IMR-90 (cell line): Measurements from ENCODE around the gene CCNA2. TPM values are rescaled to one million over a fixed set of nuclear protein-coding genes. Genes with fewer than 3 reads are reported as not detected.
A peak's percentile ranks its signal among the peaks of the same experiment; 100 is the strongest.

Source experiments
- ATAC-seq: fragments of 200-7000 bp; cut with Tn5 transposase; 2 replicates; pipeline ENCODE4 v1.9.1; 2020; ENCODE audit warnings: low read depth, mild to moderate bottlenecking, moderate library complexity
- BruUV-seq: library from RNA; stranded (reverse); fragments of 400-500 nt; replicated peaks from 2 replicates; lab custom pipeline; 2021; lab: Mats Ljungman, UMichigan
- CTCF ChIA-PET: fragments of 300-600 bp; formaldehyde crosslinking; extraction: SDS; loops from one replicate; lab custom pipeline; 2021; ENCODE audit warnings: antibody characterized with exemption; lab: Yijun Ruan, JAX
- POLR2A ChIA-PET: fragments of 300-600 bp; sonication (Branson Sonifier 250); formaldehyde crosslinking; loops from one replicate; lab custom pipeline; 2022; ENCODE audit warnings: antibody characterized with exemption; ENCODE audit not compliant: unreplicated experiment; lab: Charles Lee
- DNase-seq: peaks from one replicate; pipeline ENCODE4 v3.0.0; 2013
- H2AFZ ChIP-seq: replicated peaks from 2 replicates; pipeline ENCODE3; 2013; ENCODE audit warnings: low read length, mild to moderate bottlenecking; ENCODE audit not compliant: poor library complexity
- H2AK5ac ChIP-seq: 2 replicates; pipeline ENCODE4 v1.6.1; 2013; ENCODE audit warnings: low read depth, low read length, inconsistent platforms
- H2AK9ac ChIP-seq: replicated peaks from 2 replicates; pipeline ENCODE3; 2013; ENCODE audit warnings: mild to moderate bottlenecking, low read depth, low read length, moderate library complexity; ENCODE audit not compliant: poor library complexity
- H2BK120ac ChIP-seq: 2 replicates; pipeline ENCODE4 v1.6.1; 2013; ENCODE audit warnings: low read depth, low read length, inconsistent platforms
- H2BK15ac ChIP-seq: 3 replicates; pipeline ENCODE4 v1.6.1; 2013; ENCODE audit warnings: low read depth, low read length, inconsistent platforms
- H2BK20ac ChIP-seq: 2 replicates; pipeline ENCODE4 v1.6.1; 2013; ENCODE audit warnings: low read depth, mild to moderate bottlenecking, inconsistent platforms, low read length, moderate library complexity
- H2BK5ac ChIP-seq: 2 replicates; pipeline ENCODE4 v1.6.1; 2013; ENCODE audit warnings: mild to moderate bottlenecking, low read depth, low read length, inconsistent platforms; ENCODE audit not compliant: poor library complexity, severe bottlenecking
- H3K14ac ChIP-seq: replicated peaks from 2 replicates; pipeline ENCODE4 v1.6.1; 2013; ENCODE audit warnings: low read depth, low read length, inconsistent platforms
- H3K18ac ChIP-seq: 2 replicates; pipeline ENCODE4 v1.6.1; 2013; ENCODE audit warnings: low read depth, low read length, control low read depth
- H3K23ac ChIP-seq: 2 replicates; pipeline ENCODE4 v1.6.1; 2013; ENCODE audit warnings: low read depth, low read length, inconsistent platforms
- H3K27ac ChIP-seq: 2 replicates; pipeline ENCODE4 v1.5.1; 2013; ENCODE audit warnings: mild to moderate bottlenecking, control low read depth, low read length; ENCODE audit not compliant: insufficient read depth
- H3K27me3 ChIP-seq: 2 replicates; pipeline ENCODE4 v1.6.1; 2013; ENCODE audit warnings: low read length; ENCODE audit not compliant: control insufficient read depth, insufficient read depth
- H3K36me3 ChIP-seq: 2 replicates; pipeline ENCODE4 v1.6.1; 2013; ENCODE audit warnings: low read length, mixed read lengths; ENCODE audit not compliant: control insufficient read depth, insufficient read depth
- H3K4ac ChIP-seq: 2 replicates; pipeline ENCODE4 v1.6.1; 2013; ENCODE audit warnings: low read depth, low read length, inconsistent platforms
- H3K4me1 ChIP-seq: 2 replicates; pipeline ENCODE4 v1.6.1; 2013; ENCODE audit warnings: low read length, mixed read lengths; ENCODE audit not compliant: control insufficient read depth, insufficient read depth
- H3K4me2 ChIP-seq: 2 replicates; pipeline ENCODE4 v1.6.1; 2013; ENCODE audit warnings: low read depth, mild to moderate bottlenecking, control low read depth, low read length, moderate library complexity
- H3K4me3 ChIP-seq: 2 replicates; pipeline ENCODE4 v1.5.1; 2013; ENCODE audit warnings: low read depth, mild to moderate bottlenecking, control low read depth, low read length, moderate library complexity; ENCODE audit not compliant: insufficient read depth
- H3K56ac ChIP-seq: 2 replicates; pipeline ENCODE4 v1.6.1; 2013; ENCODE audit warnings: low read length, inconsistent platforms; ENCODE audit not compliant: insufficient read depth; ENCODE audit errors: extremely low read depth
- H3K79me1 ChIP-seq, 2 experiments: 2 replicates each; pipeline ENCODE4 v1.6.1; 2013; ENCODE audit warnings: low read length in 2 of 2, inconsistent platforms in 1 of 2, low read depth in 1 of 2
- H3K9ac ChIP-seq: 2 replicates; pipeline ENCODE4 v1.6.1; 2013; ENCODE audit warnings: low read depth, low read length, control low read depth
- H3K9me1 ChIP-seq: 2 replicates; pipeline ENCODE4 v1.6.1; 2013; ENCODE audit warnings: low read length, inconsistent platforms; ENCODE audit not compliant: insufficient read depth
- H3K9me3 ChIP-seq: 2 replicates; pipeline ENCODE4 v1.6.1; 2013; ENCODE audit warnings: low read length; ENCODE audit not compliant: control insufficient read depth, insufficient read depth
- H4K20me1 ChIP-seq: 2 replicates; pipeline ENCODE4 v1.6.1; 2013; ENCODE audit warnings: low read length, inconsistent platforms; ENCODE audit not compliant: insufficient read depth
- H4K5ac ChIP-seq: 2 replicates; pipeline ENCODE4 v1.6.1; 2013; ENCODE audit warnings: mild to moderate bottlenecking, low read depth, low read length, control low read depth
- H4K8ac ChIP-seq, 2 experiments: 2 replicates each; pipeline ENCODE4 v1.6.1; 2013; ENCODE audit warnings: low read depth in 2 of 2, low read length in 2 of 2, control low read depth in 1 of 2, inconsistent platforms in 1 of 2
- H4K91ac ChIP-seq: 2 replicates; pipeline ENCODE4 v1.6.1; 2013; ENCODE audit warnings: low read depth, low read length, inconsistent platforms; ENCODE audit not compliant: insufficient read depth
- MAFK ChIP-seq: IDR thresholded peaks from 2 replicates; pipeline ENCODE4 v1.6.1; 2012; ENCODE audit warnings: low read depth, low read length, improper control_type of control experiment
- WGBS, 2 experiments: methylation state at CpG; one replicate each; pipeline versions ENCODE4 v1.1.5 to v1.1.7; 2013; ENCODE audit warnings: missing lambda C conversion rate in 2 of 2; ENCODE audit not compliant: insufficient read length in 1 of 2; ENCODE audit errors: extremely low coverage in 2 of 2; 5-methylcytosine and 5-hydroxymethylcytosine counted together
- dilution Hi-C: fragments of 300-500 bp; cut with HindIII; formaldehyde crosslinking; loops from one replicate; pipeline ENCODE4 v1.14.3; 2018; ENCODE audit warnings: low sequenced_read_pairs; ENCODE audit not compliant: unreplicated experiment
- in situ Hi-C: fragments of 300-500 bp; cut with MboI; formaldehyde crosslinking; loops from 3 replicates; pipeline ENCODE4 v1.14.3; 2019; ENCODE audit warnings: low sequenced_read_pairs, inconsistent platforms, mixed read lengths
- intact Hi-C: fragments of 100-400 bp; cut with micrococcal nuclease; formaldehyde crosslinking; loops from 2 replicates; pipeline ENCODE4 v1.10.0; 2022
- polyA plus RNA-seq, 3 experiments: library from polyadenylated mRNA; depleted of rRNA; stranded (reverse); fragments of >200 nt; gene quantifications; 2 replicates each; pipeline ENCODE4 v1.2.3, GENCODE V29; 2012; ENCODE audit warnings: low replicate concordance in 1 of 3
- total RNA-seq: library from RNA; depleted of rRNA; stranded (reverse); fragments of >200 nt; gene quantifications from 2 replicates; pipeline ENCODE4 v1.2.3, GENCODE V29; 2012

The CCNA2 gene
- total and polyA plus RNA-seq, 2 of the 4 experiments (the other 2 are of a cell fraction), result 22.8 to 54.3 TPM

DNA sequence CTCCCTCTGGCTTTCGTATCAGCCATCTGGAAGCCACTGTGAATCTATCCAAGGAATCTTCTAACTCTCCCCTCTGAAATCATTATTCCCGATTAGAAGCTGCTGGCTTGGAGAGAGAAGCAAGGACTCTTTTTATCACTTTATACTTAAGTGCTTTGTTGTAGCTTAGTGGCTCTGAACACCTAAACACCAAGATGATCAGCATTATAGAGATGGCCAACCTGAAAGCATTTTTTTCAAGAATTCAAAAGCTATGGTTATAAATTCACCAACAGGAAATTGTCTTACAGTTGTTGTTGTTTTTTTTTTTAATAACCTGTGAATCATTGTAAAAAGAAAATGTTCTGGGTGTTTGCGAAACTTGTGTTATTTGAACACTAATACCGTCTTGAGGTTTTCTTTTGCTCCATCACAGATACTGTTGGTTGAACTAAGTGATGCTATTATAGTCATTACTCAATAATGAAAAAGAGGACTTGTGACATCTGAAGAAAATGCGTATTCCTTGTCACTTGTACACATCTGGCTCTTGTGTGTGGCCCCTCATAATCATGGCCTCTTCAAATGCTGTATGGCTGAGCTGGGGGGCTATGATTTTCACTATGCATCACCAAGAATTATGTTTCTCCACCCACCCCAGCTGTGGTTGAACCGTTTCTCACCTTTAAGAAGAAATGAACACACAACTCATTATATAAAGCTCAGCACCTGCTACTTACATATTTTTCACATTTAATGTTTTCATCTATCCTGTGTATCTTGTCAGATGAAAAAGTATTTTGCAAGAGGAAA is 46.9 kb downstream of the CCNA2 start:
- H3K4me2 ChIP-seq, result no peak overlapping the region
- peak overlapping the region; percentile 60 for H2BK5ac ChIP-seq
- DNase-seq (no peak), ATAC-seq (no peak)
- H3K56ac ChIP-seq, result no peak overlapping the region
- H3K9ac ChIP-seq, result no peak overlapping the region
- no peaks in the 10 kb centered on the region for H3K79me1 ChIP-seq
- no peak overlapping the region for H3K23ac ChIP-seq
- no peak overlapping the region; the same call in 1 of the 2 replicates for H4K91ac ChIP-seq
- no peaks in the 10 kb centered on the region for H3K9me3 ChIP-seq
- H4K20me1 ChIP-seq, result no peaks in the 10 kb centered on the region
- ChIA-PET CTCF (interaction anchor here (0.6 kb wide), 2 partner anchors 9 to 98 kb away, joined by 3 to 7 read pairs; no protein-coding TSS in a partner anchor), POLR2A (no interaction called here)
- BruUV-seq, result no TSS peak
- H2AK5ac ChIP-seq, result peak overlapping the region; percentile 31; the same call in 1 of the 2 replicates
- H2AFZ ChIP-seq, result no peak overlapping the region
- no peak overlapping the region for H3K4me3 ChIP-seq
- no peak for TF ChIP-seq MAFK
- peak overlapping the region; percentile 50; the same call in 1 of the 2 replicates for H4K5ac ChIP-seq
- no peak overlapping the region for H3K4ac ChIP-seq
- WGBS, 2 experiments, result no CpG with 5 or more reads among the region's 6 CpGs
- no peak overlapping the region for H3K18ac ChIP-seq
- no peak overlapping the region; the same call in 2 of the 3 replicates for H2BK15ac ChIP-seq
- intact Hi-C loops (no loop called here), in situ Hi-C loops (no loop called here), dilution Hi-C loops (no loop called here)
- no peaks in the 10 kb centered on the region for H3K36me3 ChIP-seq
- no peak overlapping the region for H3K14ac ChIP-seq
- no peak overlapping the region for H2AK9ac ChIP-seq
- H3K27ac ChIP-seq, result no peak overlapping the region
- 0 out of 4 replicates have a peak overlapping the region, but pooled peaks of 1 of the 2 experiments have one; percentile 17 for H4K8ac ChIP-seq
- peak overlapping the region; percentile 88 for H2BK20ac ChIP-seq
- H3K9me1 ChIP-seq, result peaks cover 3% of the 10 kb centered on the region
- peaks cover 11% of the 10 kb centered on the region for H3K4me1 ChIP-seq
- H2BK120ac ChIP-seq, result peak overlapping the region; percentile 89; the same call in 1 of the 2 replicates
- no peaks in the 10 kb centered on the region for H3K27me3 ChIP-seq
